ENCODE measurements around the gene NPAS3. TPM values are rescaled to one million over a fixed set of nuclear protein-coding genes. Genes with fewer than 3 reads are reported as not detected.

Gene NPAS3
- total RNA-seq, 2 experiments from 2014 or later: not detected

- H3K9me2 ChIP-seq (ENCODE audit: insufficient read depth, low read length): no peaks in the 10 kb centered on the region
- no peaks in the 10 kb centered on the region for H4K20me1 ChIP-seq (ENCODE audit: insufficient read depth, low read length)
- TF ChIP-seq CTCF (conservative IDR thresholded peaks at IDR 0.05; ENCODE audit: low read length) (no peak), EZH2phosphoT487 (IDR thresholded peaks at IDR 0.05; ENCODE audit: borderline replicate concordance, low read depth, low read length) (no peak)
- ChIA-PET POLR2A (no interaction called here), CTCF (ENCODE audit: unreplicated experiment) (no interaction called here)
- no peaks in the 10 kb centered on the region for H3K79me2 ChIP-seq (ENCODE audit: insufficient read depth, low read depth, low read length)
- H2AFZ ChIP-seq (ENCODE audit: low read length): no peak overlapping the region
- no TSS peak for BruUV-seq (replicated peaks)
- H3K4me1 ChIP-seq (ENCODE audit: insufficient read depth, low read length, poor library complexity, severe bottlenecking): no peaks in the 10 kb centered on the region
- no peak overlapping the region for H3K27ac ChIP-seq (ENCODE audit: low read depth, low read length, poor library complexity, severe bottlenecking)
- no peaks in the 10 kb centered on the region for H3K9me3 ChIP-seq (ENCODE audit: low read length)
- intact Hi-C loops (cut with micrococcal nuclease; ENCODE audit: unreplicated experiment): no loop called here
- no peaks in the 10 kb centered on the region for H3K36me3 ChIP-seq (ENCODE audit: insufficient read depth, low read length)
- no peak for DNase-seq (ENCODE audit: low spot score)
- H3K4me2 ChIP-seq (ENCODE audit: low read length): no peak overlapping the region
- H3K4me3 ChIP-seq (ENCODE audit: low read depth, low read length, poor library complexity, severe bottlenecking): no peak overlapping the region
These were observed 71.8 kb downstream of the NPAS3 start for GRCh38 chr14:33010495-33010894.

- POLR2A ChIA-PET: no interaction called here
- TF ChIP-seq EZH2phosphoT487 (IDR thresholded peaks at IDR 0.05; ENCODE audit: borderline replicate concordance, low read depth, low read length) (no peak), CTCF (conservative IDR thresholded peaks at IDR 0.05; ENCODE audit: low read length) (no peak)
- intact Hi-C loops (cut with micrococcal nuclease; ENCODE audit: unreplicated experiment): no loop called here
These were observed 76.0 kb downstream of the NPAS3 start for GRCh38 chr14:33014710-33015109.

GRCh38 chr14:33016613-33017012 is 77.9 kb downstream of the NPAS3 start:
- Histone ChIP-seq H3K27ac (ENCODE audit: low read depth, low read length, poor library complexity, severe bottlenecking) (no peak overlapping the region), H3K9me2 (ENCODE audit: insufficient read depth, low read length) (no peaks in the 10 kb centered on the region), H4K20me1 (ENCODE audit: insufficient read depth, low read length) (no peaks in the 10 kb centered on the region), H3K9me3 (ENCODE audit: low read length) (no peaks in the 10 kb centered on the region), H3K4me3 (ENCODE audit: low read depth, low read length, poor library complexity, severe bottlenecking) (no peak overlapping the region), H3K36me3 (ENCODE audit: insufficient read depth, low read length) (no peaks in the 10 kb centered on the region), H3K4me2 (ENCODE audit: low read length) (no peak overlapping the region), H3K79me2 (ENCODE audit: insufficient read depth, low read depth, low read length) (no peaks in the 10 kb centered on the region), H3K4me1 (ENCODE audit: insufficient read depth, low read length, poor library complexity, severe bottlenecking) (peaks cover 12% of the 10 kb centered on the region), H2AFZ (ENCODE audit: low read length) (no peak overlapping the region)
- no TSS peak for BruUV-seq (replicated peaks)
- intact Hi-C loops (cut with micrococcal nuclease; ENCODE audit: unreplicated experiment): no loop called here
- ChIA-PET POLR2A (no interaction called here), CTCF (ENCODE audit: unreplicated experiment) (no interaction called here)
- no peak for DNase-seq (ENCODE audit: low spot score)
- no peak for TF ChIP-seq EZH2phosphoT487 (IDR thresholded peaks at IDR 0.05; ENCODE audit: borderline replicate concordance, low read depth, low read length)
- no peak for TF ChIP-seq CTCF (conservative IDR thresholded peaks at IDR 0.05; ENCODE audit: low read length)

More at GRCh38 chr14:33014710-33015109, 76.0 kb downstream of the NPAS3 start:
- DNase-seq (ENCODE audit: low spot score): no peak
- Histone ChIP-seq H4K20me1 (ENCODE audit: insufficient read depth, low read length) (no peaks in the 10 kb centered on the region), H3K79me2 (ENCODE audit: insufficient read depth, low read depth, low read length) (no peaks in the 10 kb centered on the region), H3K36me3 (ENCODE audit: insufficient read depth, low read length) (no peaks in the 10 kb centered on the region), H3K27ac (ENCODE audit: low read depth, low read length, poor library complexity, severe bottlenecking) (no peak overlapping the region), H3K4me1 (ENCODE audit: insufficient read depth, low read length, poor library complexity, severe bottlenecking) (peaks cover 9% of the 10 kb centered on the region), H3K4me3 (ENCODE audit: low read depth, low read length, poor library complexity, severe bottlenecking) (no peak overlapping the region), H3K9me2 (ENCODE audit: insufficient read depth, low read length) (no peaks in the 10 kb centered on the region), H3K4me2 (ENCODE audit: low read length) (no peak overlapping the region), H2AFZ (ENCODE audit: low read length) (0 out of 2 replicates have a peak overlapping the region, but pooled peaks have one; percentile 5), H3K9me3 (ENCODE audit: low read length) (no peaks in the 10 kb centered on the region)
- BruUV-seq (replicated peaks): no TSS peak
- CTCF ChIA-PET (ENCODE audit: unreplicated experiment): no interaction called here
